GM12801 (cell line): ENCODE data around the gene RPS19BP1.

Source experiments
- TF ChIP-seq, protein P1 (sequence below): IDR thresholded peaks from one replicate; pipeline ENCODE4 v1.5.1; 2011; ENCODE audit warnings: control low read depth; ENCODE audit not compliant: insufficient read length; ENCODE audit errors: extremely low read depth

Gene RPS19BP1

DNA sequence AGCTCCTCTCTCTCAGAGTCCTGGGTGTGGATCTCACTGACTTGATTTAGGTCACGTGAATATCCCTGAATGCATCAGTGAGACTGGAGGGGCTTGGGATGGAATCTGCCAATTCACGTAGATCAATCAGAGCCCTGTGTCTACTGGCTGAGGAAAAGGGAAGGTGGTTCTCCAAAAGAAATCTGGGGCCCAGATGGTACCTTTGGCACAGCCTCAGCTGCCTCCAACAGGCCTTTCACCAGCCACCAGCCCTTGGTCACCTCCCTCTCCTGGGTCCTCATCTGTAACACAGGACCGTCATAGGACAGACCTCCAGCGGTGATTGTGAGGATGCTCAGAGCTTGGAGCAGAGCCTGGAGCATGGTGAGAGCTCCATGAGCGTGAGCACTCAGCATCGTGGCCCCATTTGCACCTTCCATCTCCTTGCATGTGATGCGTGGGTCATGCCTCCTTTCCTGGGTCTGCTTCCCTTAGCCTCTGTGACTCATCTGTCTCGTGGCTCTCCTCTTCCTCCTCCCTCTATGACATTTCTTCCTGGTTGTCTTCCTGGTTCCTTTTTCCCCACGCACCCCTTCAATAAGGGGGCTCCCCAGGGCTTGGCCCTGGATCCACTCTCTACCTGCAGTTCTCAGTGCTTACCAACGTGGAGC, 38.0 kb downstream of the RPS19BP1 start:
- TF ChIP-seq, protein P1, sequence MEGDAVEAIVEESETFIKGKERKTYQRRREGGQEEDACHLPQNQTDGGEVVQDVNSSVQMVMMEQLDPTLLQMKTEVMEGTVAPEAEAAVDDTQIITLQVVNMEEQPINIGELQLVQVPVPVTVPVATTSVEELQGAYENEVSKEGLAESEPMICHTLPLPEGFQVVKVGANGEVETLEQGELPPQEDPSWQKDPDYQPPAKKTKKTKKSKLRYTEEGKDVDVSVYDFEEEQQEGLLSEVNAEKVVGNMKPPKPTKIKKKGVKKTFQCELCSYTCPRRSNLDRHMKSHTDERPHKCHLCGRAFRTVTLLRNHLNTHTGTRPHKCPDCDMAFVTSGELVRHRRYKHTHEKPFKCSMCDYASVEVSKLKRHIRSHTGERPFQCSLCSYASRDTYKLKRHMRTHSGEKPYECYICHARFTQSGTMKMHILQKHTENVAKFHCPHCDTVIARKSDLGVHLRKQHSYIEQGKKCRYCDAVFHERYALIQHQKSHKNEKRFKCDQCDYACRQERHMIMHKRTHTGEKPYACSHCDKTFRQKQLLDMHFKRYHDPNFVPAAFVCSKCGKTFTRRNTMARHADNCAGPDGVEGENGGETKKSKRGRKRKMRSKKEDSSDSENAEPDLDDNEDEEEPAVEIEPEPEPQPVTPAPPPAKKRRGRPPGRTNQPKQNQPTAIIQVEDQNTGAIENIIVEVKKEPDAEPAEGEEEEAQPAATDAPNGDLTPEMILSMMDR = no peak

DNA sequence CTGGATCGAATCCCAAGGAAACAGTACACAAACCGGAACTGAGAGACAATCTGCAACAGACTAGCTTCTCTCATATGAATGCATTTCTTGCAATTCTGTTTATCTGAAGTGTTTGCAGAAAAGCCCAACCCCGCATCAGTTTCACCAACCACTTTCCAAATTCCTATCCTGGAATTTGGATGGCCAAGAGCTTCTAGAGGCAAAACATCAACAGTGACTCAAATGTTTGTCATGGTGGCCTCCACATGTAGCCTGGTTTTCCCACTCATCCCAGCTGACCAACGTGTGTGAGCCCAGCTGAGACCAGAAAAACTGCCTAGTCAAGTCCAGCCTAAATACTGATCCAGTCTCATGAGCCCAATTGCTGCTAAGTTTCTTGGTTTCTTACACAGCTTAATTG, 38.8 kb downstream of the RPS19BP1 start:
- TF ChIP-seq, protein P1 = no peak

DNA sequence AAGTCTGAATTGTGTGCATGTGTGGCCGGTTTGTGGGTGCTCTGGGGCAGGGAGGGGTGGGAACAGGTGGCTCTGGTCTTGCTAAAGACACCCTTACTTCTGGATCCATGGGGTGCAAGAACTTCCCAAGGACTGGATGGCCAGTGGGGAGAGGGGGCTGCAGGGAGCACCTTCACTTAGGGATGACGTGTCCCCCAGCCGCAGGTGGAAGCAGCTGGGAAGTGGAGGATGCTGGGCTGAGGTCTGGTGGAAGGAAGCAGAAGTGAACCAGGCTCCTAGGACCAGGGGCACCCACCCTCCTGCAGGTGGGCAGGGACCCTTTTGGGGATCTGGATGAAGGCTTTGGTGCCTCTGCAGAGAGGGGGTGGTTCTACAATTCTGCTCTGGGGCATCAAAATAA, 40.4 kb downstream of the RPS19BP1 start:
- TF ChIP-seq, protein P1 = no peak

DNA sequence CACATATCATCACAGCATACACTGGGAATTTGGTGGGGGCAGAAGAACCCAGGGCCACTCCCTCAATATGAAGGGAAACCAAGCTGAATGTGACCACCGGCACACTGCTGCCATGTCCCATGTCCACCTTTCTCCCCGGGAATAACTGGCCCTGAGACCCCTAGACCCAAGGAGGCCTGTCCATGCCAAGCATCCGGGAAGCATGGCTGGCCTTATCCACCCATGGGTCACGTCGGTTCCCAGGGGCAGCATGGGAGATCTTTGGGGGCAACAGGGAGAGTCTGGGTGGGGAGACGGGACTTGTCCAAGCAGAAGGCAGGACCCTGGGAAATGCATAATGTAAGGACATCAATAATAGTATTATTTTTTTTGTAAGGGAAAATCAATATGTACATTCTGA, 40.9 kb downstream of the RPS19BP1 start:
- TF ChIP-seq, protein P1 = no peak

DNA sequence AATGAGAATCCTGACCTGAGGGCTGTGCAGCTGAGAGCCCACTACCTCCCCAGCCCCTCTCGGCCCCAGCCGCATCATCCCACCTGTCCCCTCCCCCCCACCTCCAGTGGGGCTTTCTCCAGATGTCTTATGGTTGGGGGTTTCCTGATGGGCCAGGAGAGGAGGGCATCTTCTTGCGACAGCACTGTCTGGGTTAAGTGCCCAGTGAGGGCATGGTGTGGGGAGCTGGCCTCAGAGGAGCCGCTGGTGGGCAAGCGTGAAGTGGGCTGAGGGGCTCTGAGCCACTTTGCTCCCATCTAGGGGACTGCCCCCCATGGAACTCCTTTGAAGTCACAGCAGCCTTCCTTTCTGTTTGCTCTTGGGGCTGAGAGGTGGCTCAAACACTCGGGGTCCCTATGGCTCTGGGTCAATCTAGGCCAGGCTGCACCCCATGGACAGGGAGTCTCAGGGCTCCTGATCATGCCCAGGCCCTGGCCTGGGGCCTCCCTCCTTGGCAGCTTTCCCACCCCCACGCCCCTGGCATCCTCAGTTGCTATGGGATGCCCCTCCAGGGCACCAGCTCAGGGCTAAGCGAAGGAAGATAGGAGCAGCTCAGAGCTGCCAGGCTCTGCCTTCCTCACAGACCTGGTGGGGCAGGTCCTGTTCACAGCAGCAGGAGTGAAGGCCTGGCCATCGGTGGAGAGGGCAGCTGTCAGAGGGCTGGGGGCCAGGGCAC, 41.4 kb downstream of the RPS19BP1 start:
- TF ChIP-seq, protein P1 = no peak

DNA sequence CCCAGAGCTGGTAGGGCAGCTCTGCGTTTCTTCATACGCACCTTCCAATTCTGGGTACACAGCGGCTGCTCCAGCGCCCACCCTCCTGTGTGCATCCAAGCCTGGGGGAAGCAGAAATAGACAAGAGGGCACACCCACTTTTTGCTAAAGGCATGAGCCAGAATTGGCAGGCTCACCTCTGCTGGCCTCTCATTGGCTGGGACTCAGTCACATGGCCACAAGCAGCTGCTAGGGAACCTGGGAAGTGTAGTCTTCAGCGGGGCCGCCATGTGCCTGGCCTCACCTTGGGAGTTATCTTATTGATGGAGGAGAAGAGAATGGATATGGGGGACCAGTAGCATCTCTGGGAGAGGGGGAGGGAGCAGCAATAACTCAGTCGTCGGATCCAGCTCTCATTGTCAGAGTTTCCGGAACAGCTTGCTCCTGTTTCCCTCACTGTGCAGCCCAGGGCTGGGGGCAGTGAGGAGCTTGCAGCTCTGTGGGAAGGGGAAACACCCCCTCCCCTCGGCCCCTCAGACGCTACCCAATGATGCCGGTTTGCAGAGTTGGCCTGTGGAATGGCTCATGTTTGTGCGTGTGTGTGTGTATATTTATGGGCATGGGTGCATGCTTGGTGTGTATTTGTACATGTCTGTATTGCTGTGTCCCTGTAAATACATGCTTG, 42.3 kb downstream of the RPS19BP1 start:
- TF ChIP-seq, protein P1 = no peak
